Upper lobe of left lung (tissue), 4 donors: ENCODE data around the gene OR4C45.

Source experiments
- CTCF ChIP-seq, 6 experiments: fragments of 450-650 bp in 4 of 6; fragments of 200-600 bp in 2 of 6; sonication (generic) in 2 of 6; IDR thresholded peaks; one replicate each; pipeline ENCODE4 v1.5.1; 2016 to 2019; ENCODE audit warnings: antibody characterized with exemption in 6 of 6
- POLR2A ChIP-seq, 4 donors: fragments of 450-650 bp; IDR thresholded peaks; one replicate each; pipeline ENCODE4 v1.5.1; 2016 to 2017; ENCODE audit warnings: antibody characterized with exemption in 4 of 4, mild to moderate bottlenecking in 2 of 4

GRCh38 chr11:50080256-50080655 is 47.6 kb downstream of the OR4C45 start:
- TF ChIP-seq CTCF (IDR thresholded peaks at IDR 0.05) = no peak
- no peak for TF ChIP-seq POLR2A (IDR thresholded peaks at IDR 0.05)
